Stomach (tissue), 9 donors: ENCODE data around the gene KIRREL1. TPM values are rescaled to one million over a fixed set of nuclear protein-coding genes. Genes with fewer than 3 reads are reported as not detected.

ENCODE experiments used
- DNase-seq, 2 donors: peaks; one replicate each; pipeline versions ENCODE4 v3.0.0 to v3.0.0-alpha.2; 2013 to 2019
- H3K27ac ChIP-seq, 5 donors: fragments of 200-600 bp in 4 of 5; sonication (generic) in 4 of 5; one replicate each; pipeline ENCODE4 v1.5.1; 2013 to 2019; ENCODE audit warnings: mild to moderate bottlenecking in 1 of 5, moderate library complexity in 1 of 5
- H3K27me3 ChIP-seq, 3 donors: fragments of 200-600 bp; sonication (generic); one replicate each; pipeline ENCODE4 v1.5.1; 2017 to 2019; ENCODE audit warnings: mixed run types in 1 of 3
- H3K36me3 ChIP-seq, 4 donors: fragments of 200-600 bp; sonication (generic); 1 replicate in 3 of 4; 2 replicates in 1 of 4; pipeline ENCODE4 v1.5.1; 2016 to 2019
- H3K4me1 ChIP-seq, 4 donors: fragments of 200-600 bp; sonication (generic); one replicate each; pipeline ENCODE4 v1.5.1; 2016 to 2019
- H3K4me3 ChIP-seq, 4 donors: fragments of 200-600 bp; sonication (generic) in 3 of 4; one replicate each; pipeline ENCODE4 v1.5.1; 2016 to 2019; ENCODE audit warnings: mild to moderate bottlenecking in 1 of 4
- H3K9me3 ChIP-seq, 4 donors: fragments of 200-600 bp; sonication (generic); one replicate each; pipeline ENCODE4 v1.5.1; 2016 to 2019
- CTCF ChIP-seq, 7 experiments: fragments of 450-650 bp in 4 of 7; fragments of 200-600 bp in 3 of 7; sonication (generic) in 3 of 7; IDR thresholded peaks; one replicate each; pipeline ENCODE4 v1.5.1; 2016 to 2019; ENCODE audit warnings: antibody characterized with exemption in 7 of 7, control low read depth in 2 of 7, mild to moderate bottlenecking in 1 of 7
- EP300 ChIP-seq: sonication (generic); formaldehyde crosslinking; IDR thresholded peaks from one replicate; pipeline ENCODE4 v1.6.1; 2017; ENCODE audit warnings: antibody characterized with exemption
- POLR2A ChIP-seq, 4 donors: fragments of 450-650 bp; IDR thresholded peaks; one replicate each; pipeline ENCODE4 v1.6.1; 2016; ENCODE audit warnings: antibody characterized with exemption in 4 of 4, control low read depth in 2 of 4, mild to moderate bottlenecking in 1 of 4, moderate library complexity in 1 of 4
- POLR2AphosphoS5 ChIP-seq, 3 donors: sonication (generic); formaldehyde crosslinking; IDR thresholded peaks; one replicate each; pipeline ENCODE4 v1.6.1; 2016; ENCODE audit warnings: antibody characterized with exemption in 3 of 3
- WGBS, 5 donors: extraction: QIAGEN DNeasy Blood & Tissue Kit in 3 of 5; methylation state at CpG; one replicate each; pipeline versions ENCODE4 v1.1.5 to v1.1.7; 2013 to 2018; 5-methylcytosine and 5-hydroxymethylcytosine counted together
- intact Hi-C: fragments of 100-400 bp; cut with DNase I; formaldehyde crosslinking; loops from one replicate; pipeline ENCODE4 v1.15.1; 2023; ENCODE audit warnings: low total_unique reads
- polyA plus RNA-seq, 3 donors: library from polyadenylated mRNA; stranded (reverse); fragments of 200-250 nt; gene quantifications; one replicate each; pipeline ENCODE4 v1.2.3, GENCODE V29; 2013
- total RNA-seq, 5 donors: library from RNA; depleted of rRNA; stranded (reverse); fragments of >200 nt; gene quantifications; one replicate each; pipeline versions ENCODE4 v1.1.0 to v1.2.3, GENCODE V29; 2014 to 2016
- donor health status: healthy with polysubstance abuse.
- donor health status: Bipolar disorder and iron deficiency.
- donor health status: healthy.

KIRREL1 gene
- total and polyA plus RNA-seq, 8 donors, result 2.8 to 27.9 (median 4.2) TPM

- H3K27me3 ChIP-seq, result peaks cover 0 to 52% (median 22%) of the 10 kb centered on the region in 3 donors
- H3K27ac ChIP-seq, result peak overlapping the region; percentile 72 to 93 (median 89)
- H3K36me3 ChIP-seq, result no peaks in the 10 kb centered on the region
- intact Hi-C loops, result loop anchor here (10.0 kb wide), 1 partner anchor 121 kb away; no protein-coding TSS in a partner anchor
- H3K4me3 ChIP-seq, result peak overlapping the region; percentile 58 to 80 (median 74)
- peak in 1 of 2 donors; percentile 74 for DNase-seq
- H3K9me3 ChIP-seq, result no peaks in the 10 kb centered on the region
- TF ChIP-seq EP300, result no peak
- TF ChIP-seq POLR2A (IDR thresholded peaks at IDR 0.05), result no peak
- peak in 1 of 7 experiments; percentile 10 for TF ChIP-seq CTCF (IDR thresholded peaks at IDR 0.05)
- peaks cover 11 to 49% (median 27%) of the 10 kb centered on the region in 4 donors for H3K4me1 ChIP-seq
- 1 to 6% (median 4%) methylated on average over 19 to 29 of the region's 29 CpGs for WGBS, 5 donors
Observed at GRCh38 chr1:157993918-157994605, 617 bp downstream of the KIRREL1 start.

DNA sequence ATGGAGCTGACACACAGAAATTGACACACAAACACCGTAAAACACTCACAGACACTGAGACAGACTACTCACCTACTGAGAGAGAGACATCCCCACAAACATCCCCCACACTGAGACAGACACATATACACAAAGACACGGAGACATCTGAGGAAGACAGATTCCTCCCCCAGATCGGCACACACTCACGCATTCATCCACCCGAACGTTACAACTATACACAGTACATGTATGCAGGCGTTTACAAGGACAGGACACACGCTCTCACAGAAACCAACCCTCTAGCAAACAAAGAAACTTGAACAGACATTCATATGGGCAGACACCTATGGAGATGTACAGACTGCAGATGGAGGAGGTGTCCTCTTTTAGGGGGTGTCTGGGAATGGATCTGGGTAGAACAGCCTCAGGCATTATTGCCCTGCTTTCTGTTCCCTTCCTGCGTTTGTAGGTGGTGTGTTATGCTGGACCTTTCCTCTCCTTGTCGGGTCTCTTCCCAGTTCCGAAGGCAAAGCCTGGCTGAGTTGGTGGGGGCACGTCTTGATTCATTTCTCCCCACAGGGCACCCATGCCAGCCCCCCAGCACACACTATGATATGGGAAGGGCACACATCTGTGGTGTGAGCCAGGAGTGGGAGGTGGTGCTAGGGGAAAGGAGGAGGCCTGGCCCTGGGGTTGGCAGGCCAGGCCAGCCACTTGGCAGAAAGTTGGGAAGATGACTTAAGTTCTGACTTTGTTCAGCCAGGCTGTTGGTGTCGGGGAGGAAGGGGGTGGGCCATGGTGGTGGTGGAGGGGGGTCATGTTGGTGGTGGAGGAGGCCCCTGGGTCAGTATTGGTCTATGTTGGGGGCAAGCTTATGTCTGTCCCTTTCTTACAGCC lies 1.5 kb downstream of the KIRREL1 start:
- peak overlapping the region; percentile 58 to 80 (median 74) for H3K4me3 ChIP-seq
- intact Hi-C loops, result loop anchor here (5.0 to 10.0 kb wide), 2 partner anchors 37 to 120 kb away; no protein-coding TSS in a partner anchor
- H3K27ac ChIP-seq, result peak overlapping the region; percentile 28 to 93 (median 89)
- DNase-seq, result no peak
- TF ChIP-seq POLR2A (IDR thresholded peaks at IDR 0.05), result no peak
- TF ChIP-seq CTCF (IDR thresholded peaks at IDR 0.05), result no peak
- TF ChIP-seq POLR2AphosphoS5 (IDR thresholded peaks at IDR 0.05), result no peak
- no peak for TF ChIP-seq EP300
- peaks cover 0 to 47% (median 22%) of the 10 kb centered on the region in 3 donors for H3K27me3 ChIP-seq
- H3K4me1 ChIP-seq, result peaks cover 11 to 50% (median 30%) of the 10 kb centered on the region in 4 donors
- 46 to 54% (median 47%) methylated on average over 13 of the region's 13 CpGs for whole genome bisulfite sequencing, 5 donors
- no peaks in the 10 kb centered on the region for H3K36me3 ChIP-seq
- H3K9me3 ChIP-seq, result no peaks in the 10 kb centered on the region

- intact Hi-C loops, result loop anchor here (5.0 to 10.0 kb wide), 2 partner anchors 37 to 119 kb away; no protein-coding TSS in a partner anchor
- Histone ChIP-seq H3K36me3 (no peaks in the 10 kb centered on the region), H3K9me3 (no peaks in the 10 kb centered on the region), H3K27ac (peak overlapping the region in 4 of 5 donors; percentile 79 to 93 (median 90)), H3K27me3 (peaks cover 0 to 42% (median 22%) of the 10 kb centered on the region in 3 donors), H3K4me3 (peak overlapping the region; percentile 58 to 80 (median 74)), H3K4me1 (peaks cover 11 to 53% (median 34%) of the 10 kb centered on the region in 4 donors)
- TF ChIP-seq EP300 (no peak), CTCF (IDR thresholded peaks at IDR 0.05) (no peak), POLR2AphosphoS5 (IDR thresholded peaks at IDR 0.05) (no peak), POLR2A (IDR thresholded peaks at IDR 0.05) (no peak)
- no peak for DNase-seq
- WGBS, 5 donors, result 61 to 73% (median 64%) methylated on average over 3 of the region's 3 CpGs
Observed at GRCh38 chr1:157995583-157996169, 2.2 kb downstream of the KIRREL1 start.

DNA sequence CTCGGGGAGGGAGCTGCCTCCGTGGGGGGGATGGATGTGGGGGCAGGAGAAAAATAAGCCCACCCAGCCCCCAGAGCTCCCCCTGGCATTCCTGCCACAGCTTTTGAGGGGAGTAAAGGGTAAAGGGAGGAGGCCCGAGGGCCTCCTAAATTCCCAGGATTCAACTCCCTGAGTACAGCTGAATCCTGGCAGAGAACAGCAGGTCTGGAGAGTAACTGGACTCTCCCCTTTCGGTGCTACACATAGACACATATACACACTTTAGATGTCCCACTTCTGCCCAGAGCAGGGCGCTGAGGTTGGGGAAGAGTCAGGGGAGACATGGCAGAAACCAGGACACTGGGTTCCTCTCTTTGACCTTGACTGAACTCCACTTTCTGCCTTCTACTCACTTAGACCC lies 3.0 kb downstream of the KIRREL1 start:
- H3K27ac ChIP-seq, result peak overlapping the region in 3 of 5 donors; percentile 89 to 93 (median 91)
- no peak overlapping the region for H3K4me3 ChIP-seq
- H3K4me1 ChIP-seq, result peaks cover 11 to 61% (median 38%) of the 10 kb centered on the region in 4 donors
- no peak for TF ChIP-seq EP300
- no peak for TF ChIP-seq CTCF (IDR thresholded peaks at IDR 0.05)
- TF ChIP-seq POLR2AphosphoS5 (IDR thresholded peaks at IDR 0.05), result no peak
- TF ChIP-seq POLR2A (IDR thresholded peaks at IDR 0.05), result no peak
- no peaks in the 10 kb centered on the region for H3K36me3 ChIP-seq
- DNase-seq, result no peak
- H3K9me3 ChIP-seq, result no peaks in the 10 kb centered on the region
- 49 to 79% (median 58%) methylated on average over 5 of the region's 5 CpGs for WGBS, 5 donors
- peaks cover 0 to 34% (median 22%) of the 10 kb centered on the region in 3 donors for H3K27me3 ChIP-seq
- intact Hi-C loops, result loop anchor here (5.0 to 10.0 kb wide), 2 partner anchors 36 to 118 kb away; no protein-coding TSS in a partner anchor
